ENCODE results near the gene CHI3L2. TPM values are rescaled to one million over a fixed set of nuclear protein-coding genes. Genes with fewer than 3 reads are reported as not detected.

Gene CHI3L2
- total and polyA plus RNA-seq, 9 of the 15 experiments (the other 6 are each of a cell fraction or from before 2014, with no cell fraction given): 0.07 to 0.27 (median 0.15) TPM; not detected in 6

- Histone ChIP-seq H3K9me1 (ENCODE audit: control insufficient read depth, insufficient read depth, low read length) (no peaks in the 10 kb centered on the region), H2AFZ (ENCODE audit: low read depth, low read length) (peak within 1 kb of the TSS; percentile 78), H4K20me1 (replicated peaks; ENCODE audit: control insufficient read depth, insufficient read depth, low read length) (no peaks in the 10 kb centered on the region), H3K4me1 (replicated peaks in 1 of 2; ENCODE audit: control insufficient read depth in 2 of 2, insufficient read depth in 2 of 2, low read length in 2 of 2) (peaks cover 27% of the 10 kb centered on the region in 2 experiments), H3K9me3 (replicated peaks; ENCODE audit: control insufficient read depth, insufficient read depth, low read depth, low read length) (no peaks in the 10 kb centered on the region), H3K4me2 (ENCODE audit: insufficient read depth, low read length) (no peak within 1 kb of the TSS), H3K9ac (ENCODE audit: insufficient read depth in 1 of 2, low read depth in 2 of 2, low read length in 2 of 2) (peak within 1 kb of the TSS in 1 of 2 experiments; percentile 66; a peak in 1 of 4 replicates), H3K79me2 (ENCODE audit: control insufficient read depth, insufficient read depth, low read length) (no peaks in the 10 kb centered on the region), H3K27ac (ENCODE audit: extremely low read depth, low read depth, low read length) (no peak within 1 kb of the TSS), H3K4me3 (no peak within 1 kb of the TSS), H3K27me3 (ENCODE audit: control insufficient read depth in 2 of 2, insufficient read depth in 2 of 2, low read length in 2 of 2) (peaks cover 0 to 2% of the 10 kb centered on the region in 2 experiments; a peak in 3 of 5 replicates), H3K36me3 (ENCODE audit: control insufficient read depth, insufficient read depth, low read length) (no peaks in the 10 kb centered on the region)
- POLR2A ChIA-PET: interaction anchor here (0.6 kb wide), 2 partner anchors 30 to 555 kb away, joined by 3 to 4 read pairs; no protein-coding TSS in a partner anchor
- no TSS peak for BruUV-seq (replicated peaks)
- in situ Hi-C loops (cut with MboI): no loop called here
- ATAC-seq (no peak), FAIRE-seq (no peak), DNase-seq (ENCODE audit: extremely low read depth in 1 of 4, low spot score in 3 of 4) (no peak)
- 63% methylated on average over 17 of the region's 17 CpGs for WGBS (ENCODE audit: insufficient coverage, low coverage, missing lambda C conversion rate)
- intact Hi-C loops (cut with micrococcal nuclease): no loop called here
- CTCF ChIA-PET (ENCODE audit: low intra/inter-chr PET ratio): no interaction called here
- TF ChIP-seq PYGO2 (tag; IDR thresholded peaks at IDR 0.05) (peak; percentile 44; the same call in 1 of the 2 replicates), ELF1 (tag; IDR thresholded peaks at IDR 0.05) (peak; percentile 40), USF2 (CRISPR knock-in tag; IDR thresholded peaks at IDR 0.05) (peak; percentile 7; the same call in 1 of the 2 replicates), BRD4 (IDR thresholded peaks at IDR 0.05) (no peak), TCF3 (CRISPR knock-in tag; IDR thresholded peaks at IDR 0.05) (0 out of 2 replicates have a peak, but pooled peaks have one; percentile 7), NR4A1 (CRISPR knock-in tag; IDR thresholded peaks at IDR 0.05) (no peak), NR4A1 (tag; IDR thresholded peaks at IDR 0.05) (peak; percentile 22; the same call in 1 of the 2 replicates), MGA (IDR thresholded peaks at IDR 0.05) (peak; percentile 60; the same call in 1 of the 2 replicates), NFE2 (IDR thresholded peaks at IDR 0.05; ENCODE audit: low read depth) (no peak)
Measured at GRCh38 chr1:111199881-111200801, 27.4 kb upstream of the CHI3L2 start, which contains the start of gene DENND2D. TSS of gene DENND2D (minus strand) at chr1:111200646. CDS start at chr1:111200459, 187 bp downstream.
